Upper lobe of left lung (tissue), 6 donors: ENCODE measurements around the gene UBAC1. TPM values are rescaled to one million over a fixed set of nuclear protein-coding genes. Genes with fewer than 3 reads are reported as not detected.

Experiments used
- ATAC-seq, 2 donors: fragments of 200-7000 bp; cut with Tn5 transposase; one replicate each; pipeline ENCODE4 v1.9.1; 2022; ENCODE audit warnings: mild to moderate bottlenecking in 2 of 2, moderate library complexity in 2 of 2; ENCODE audit not compliant: low FRiP score in 2 of 2
- DNase-seq, 2 donors: peaks; one replicate each; pipeline ENCODE4 v3.0.0-alpha.2; 2019 to 2020
- H3K27ac ChIP-seq, 4 donors: fragments of 200-600 bp; sonication (generic); one replicate each; pipeline ENCODE4 v1.5.1; 2016 to 2019
- H3K27me3 ChIP-seq, 4 donors: fragments of 200-600 bp; sonication (generic); one replicate each; pipeline ENCODE4 v1.5.1; 2017 to 2019
- H3K36me3 ChIP-seq, 4 donors: fragments of 200-600 bp; sonication (generic); one replicate each; pipeline ENCODE4 v1.5.1; 2016 to 2019
- H3K4me1 ChIP-seq, 4 donors: fragments of 200-600 bp; sonication (generic); one replicate each; pipeline ENCODE4 v1.5.1; 2018 to 2019
- H3K4me3 ChIP-seq, 4 donors: fragments of 200-600 bp; sonication (generic); one replicate each; pipeline ENCODE4 v1.5.1; 2017 to 2019; ENCODE audit warnings: mild to moderate bottlenecking in 2 of 4, moderate library complexity in 1 of 4
- H3K9me3 ChIP-seq, 4 donors: fragments of 200-600 bp; sonication (generic); one replicate each; pipeline ENCODE4 v1.5.1; 2018 to 2019
- EP300 ChIP-seq, 4 donors: sonication (generic); formaldehyde crosslinking; IDR thresholded peaks; one replicate each; pipeline ENCODE4 v1.5.1; 2017; ENCODE audit warnings: antibody characterized with exemption in 4 of 4, control low read depth in 2 of 4
- POLR2A ChIP-seq, 4 donors: fragments of 450-650 bp; IDR thresholded peaks; one replicate each; pipeline ENCODE4 v1.5.1; 2016 to 2017; ENCODE audit warnings: antibody characterized with exemption in 4 of 4, mild to moderate bottlenecking in 2 of 4
- POLR2AphosphoS5 ChIP-seq, 2 donors: sonication (generic); formaldehyde crosslinking; IDR thresholded peaks; one replicate each; pipeline ENCODE4 v1.5.1; 2017; ENCODE audit warnings: antibody characterized with exemption in 2 of 2
- WGBS, 2 donors: methylation state at CpG; one replicate each; pipeline ENCODE4 v1.1.5; 2017 to 2018; 5-methylcytosine and 5-hydroxymethylcytosine counted together
- total RNA-seq, 6 donors: library from RNA; depleted of rRNA in 4 of 6; stranded (reverse); fragments of >200 nt in 4 of 6; gene quantifications; one replicate each; pipeline versions ENCODE4 v1.1.0 to v1.2.1, GENCODE V29; 2016 to 2021
- TF ChIP-seq, protein P1 (sequence below), 6 experiments: fragments of 450-650 bp in 4 of 6; fragments of 200-600 bp in 2 of 6; sonication (generic) in 2 of 6; IDR thresholded peaks; one replicate each; pipeline ENCODE4 v1.5.1; 2016 to 2019; ENCODE audit warnings: antibody characterized with exemption in 6 of 6
- donor health status: DM: no; HTN: no; CAD: no; lungs with moderate emphysema.
- donor health status: DM: no; HTN: yes; CAD: no; lungs with severe emphysema.

Gene UBAC1
- total RNA-seq, 6 donors from 2014 or later = 38.0 to 72.3 (median 49.3) TPM

DNA sequence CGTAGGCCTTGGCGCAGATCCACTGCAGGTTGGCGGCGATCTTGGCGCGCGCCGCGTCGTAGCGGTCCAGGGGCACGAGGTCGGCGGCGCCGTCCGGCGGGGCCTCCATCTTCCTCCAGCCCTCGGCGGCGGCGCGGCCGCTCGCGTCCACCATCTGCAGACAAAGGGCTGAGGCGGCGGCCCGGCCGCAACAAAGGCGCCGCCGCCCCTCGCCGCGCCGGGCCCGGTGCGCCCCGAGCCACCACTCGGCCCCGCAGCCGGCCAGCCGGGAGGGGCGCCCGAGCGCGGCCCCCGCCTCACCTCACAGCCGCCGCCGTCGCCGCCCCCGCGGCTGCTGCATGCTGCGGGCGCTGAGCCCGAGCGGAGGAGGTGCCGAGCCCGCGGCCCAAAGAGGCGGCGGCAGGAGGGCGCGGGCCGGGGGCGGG lies 54.2 kb downstream of the UBAC1 start:
- no peak for ATAC-seq
- Histone ChIP-seq H3K36me3 (peaks cover 0 to 12% (median 6%) of the 10 kb centered on the region in 4 donors), H3K27me3 (no peaks in the 10 kb centered on the region), H3K4me3 (peak overlapping the region; percentile 42 to 93 (median 82)), H3K4me1 (peaks cover 35 to 62% (median 40%) of the 10 kb centered on the region in 4 donors), H3K27ac (peak overlapping the region in 2 of 4 donors; percentile 76 to 84), H3K9me3 (no peaks in the 10 kb centered on the region)
- 0% methylated on average over 4 of the region's 69 CpGs; no CpG with 5 or more reads in 1 of the 2 donors for WGBS, 2 donors
- peak in 1 of 2 donors; percentile 93 for DNase-seq
- TF ChIP-seq POLR2A (IDR thresholded peaks at IDR 0.05) (no peak), EP300 (IDR thresholded peaks at IDR 0.05) (no peak)

DNA sequence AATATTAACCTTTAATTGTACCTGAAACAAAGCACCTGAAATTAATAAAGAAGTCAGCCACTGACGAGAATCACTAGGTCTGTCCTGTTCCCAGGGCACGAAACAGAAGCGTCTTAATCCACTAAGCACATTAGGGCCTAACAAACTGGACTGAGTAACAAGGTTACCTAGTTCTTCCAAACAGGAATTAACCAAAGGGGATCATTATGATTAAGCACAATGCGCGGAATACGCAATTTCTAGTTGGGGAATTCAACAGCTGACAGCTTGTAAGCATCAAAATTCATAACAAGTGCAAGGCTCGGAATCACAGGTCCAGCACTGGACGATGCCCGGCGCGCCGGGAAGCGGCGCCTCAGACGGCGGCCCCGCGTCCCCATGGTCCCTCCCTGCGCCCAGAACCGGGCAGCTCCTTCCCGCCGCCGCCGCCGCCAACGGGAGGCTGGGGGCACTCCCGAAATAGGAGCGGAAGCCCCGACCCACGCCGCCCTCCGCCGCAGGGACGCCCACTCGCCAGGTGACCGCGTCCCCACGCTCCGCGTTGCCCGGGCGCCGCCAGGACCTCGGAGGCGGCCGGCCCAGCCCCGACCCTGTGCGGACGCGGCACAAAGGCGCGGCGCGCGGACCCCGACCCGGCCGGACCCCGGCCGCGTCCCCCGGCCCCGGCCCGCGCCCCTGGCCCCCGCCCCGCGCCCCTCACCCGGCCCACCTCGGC lies 54.7 kb downstream of the UBAC1 start:
- H3K4me1 ChIP-seq = peaks cover 35 to 62% (median 40%) of the 10 kb centered on the region in 4 donors
- peak overlapping the region; percentile 42 to 93 (median 82) for H3K4me3 ChIP-seq
- 2 to 3% methylated on average over 13 to 27 of the region's 70 CpGs for WGBS, 2 donors
- TF ChIP-seq, protein P1, sequence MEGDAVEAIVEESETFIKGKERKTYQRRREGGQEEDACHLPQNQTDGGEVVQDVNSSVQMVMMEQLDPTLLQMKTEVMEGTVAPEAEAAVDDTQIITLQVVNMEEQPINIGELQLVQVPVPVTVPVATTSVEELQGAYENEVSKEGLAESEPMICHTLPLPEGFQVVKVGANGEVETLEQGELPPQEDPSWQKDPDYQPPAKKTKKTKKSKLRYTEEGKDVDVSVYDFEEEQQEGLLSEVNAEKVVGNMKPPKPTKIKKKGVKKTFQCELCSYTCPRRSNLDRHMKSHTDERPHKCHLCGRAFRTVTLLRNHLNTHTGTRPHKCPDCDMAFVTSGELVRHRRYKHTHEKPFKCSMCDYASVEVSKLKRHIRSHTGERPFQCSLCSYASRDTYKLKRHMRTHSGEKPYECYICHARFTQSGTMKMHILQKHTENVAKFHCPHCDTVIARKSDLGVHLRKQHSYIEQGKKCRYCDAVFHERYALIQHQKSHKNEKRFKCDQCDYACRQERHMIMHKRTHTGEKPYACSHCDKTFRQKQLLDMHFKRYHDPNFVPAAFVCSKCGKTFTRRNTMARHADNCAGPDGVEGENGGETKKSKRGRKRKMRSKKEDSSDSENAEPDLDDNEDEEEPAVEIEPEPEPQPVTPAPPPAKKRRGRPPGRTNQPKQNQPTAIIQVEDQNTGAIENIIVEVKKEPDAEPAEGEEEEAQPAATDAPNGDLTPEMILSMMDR (IDR thresholded peaks at IDR 0.05) = no peak
- no peak for TF ChIP-seq POLR2AphosphoS5 (IDR thresholded peaks at IDR 0.05)
- H3K27me3 ChIP-seq = no peaks in the 10 kb centered on the region
- H3K9me3 ChIP-seq = no peaks in the 10 kb centered on the region
- H3K27ac ChIP-seq = peak overlapping the region; percentile 13 to 84 (median 61)
- H3K36me3 ChIP-seq = peaks cover 0 to 7% (median 3%) of the 10 kb centered on the region in 4 donors
- ATAC-seq (no peak), DNase-seq (peak in 1 of 2 donors; percentile 91)

- peaks cover 35 to 69% (median 40%) of the 10 kb centered on the region in 4 donors for H3K4me1 ChIP-seq
- H3K9me3 ChIP-seq = no peaks in the 10 kb centered on the region
- peak in 1 of 2 donors; percentile 7 for ATAC-seq
- H3K27me3 ChIP-seq = no peaks in the 10 kb centered on the region
- WGBS, 2 donors = 53 to 59% methylated on average over 23 of the region's 23 CpGs
- H3K27ac ChIP-seq = peak overlapping the region; percentile 13 to 84 (median 61)
- DNase-seq = peak in 1 of 2 donors; percentile 62
- H3K4me3 ChIP-seq = peak overlapping the region in 3 of 4 donors; percentile 76 to 93 (median 87)
- H3K36me3 ChIP-seq = no peaks in the 10 kb centered on the region
- TF ChIP-seq EP300 (IDR thresholded peaks at IDR 0.05) = peak in 1 of 4 donors; percentile 72
- no peak for TF ChIP-seq POLR2AphosphoS5 (IDR thresholded peaks at IDR 0.05)
These were observed 55.6 kb downstream of the UBAC1 start for GRCh38 chr9:135905380-135906258.

DNA sequence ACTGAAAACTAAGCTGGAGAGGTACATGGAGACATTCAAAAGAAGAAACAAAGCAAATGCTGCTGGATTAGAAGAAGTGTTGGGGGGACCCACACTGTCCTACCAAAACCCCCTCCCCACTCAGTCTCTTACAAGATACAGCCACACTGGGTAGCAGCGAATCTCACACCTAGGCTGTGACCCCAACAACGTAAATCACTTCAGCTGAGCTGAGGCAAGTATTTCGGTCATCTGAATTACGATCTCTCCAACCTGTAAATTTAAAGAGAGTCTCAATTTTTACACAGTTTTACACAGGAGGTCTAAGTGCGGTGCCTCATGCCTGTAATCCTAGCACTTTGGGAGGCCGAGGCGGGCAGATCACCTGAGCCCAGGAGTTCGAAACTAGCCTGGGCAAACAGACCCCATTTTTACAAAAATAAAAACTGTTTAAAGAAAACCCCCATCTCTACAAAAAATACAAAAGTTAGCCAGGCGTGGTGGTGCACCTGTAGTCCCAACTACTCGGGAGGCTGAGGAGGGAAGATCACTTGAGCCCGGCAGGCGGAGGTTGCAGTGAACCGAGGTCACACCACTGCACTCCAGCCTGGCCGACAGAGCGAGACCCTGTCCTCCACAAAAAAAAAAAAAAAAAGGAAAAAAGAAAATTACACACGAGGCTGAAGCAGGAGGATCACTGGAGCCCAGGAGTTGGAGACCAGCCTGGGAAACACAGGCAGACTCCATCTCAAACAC lies 57.2 kb downstream of the UBAC1 start:
- WGBS, 2 donors = 93 to 96% methylated on average over 16 of the region's 16 CpGs
- H3K9me3 ChIP-seq = no peaks in the 10 kb centered on the region
- H3K4me3 ChIP-seq = no peak overlapping the region
- H3K27me3 ChIP-seq = no peaks in the 10 kb centered on the region
- H3K27ac ChIP-seq = no peak overlapping the region
- DNase-seq = no peak
- TF ChIP-seq, protein P1 (IDR thresholded peaks at IDR 0.05) = no peak
- TF ChIP-seq POLR2AphosphoS5 (IDR thresholded peaks at IDR 0.05) (no peak), EP300 (IDR thresholded peaks at IDR 0.05) (no peak), POLR2A (IDR thresholded peaks at IDR 0.05) (no peak)
- peaks cover 25 to 67% (median 30%) of the 10 kb centered on the region in 4 donors for H3K4me1 ChIP-seq
- no peak for ATAC-seq
- no peaks in the 10 kb centered on the region for H3K36me3 ChIP-seq

GRCh38 chr9:135903358-135903656 lies 57.9 kb downstream of the UBAC1 start:
- TF ChIP-seq POLR2A (IDR thresholded peaks at IDR 0.05) = no peak
- TF ChIP-seq, protein P1 (IDR thresholded peaks at IDR 0.05) = no peak
- TF ChIP-seq EP300 (IDR thresholded peaks at IDR 0.05) = no peak
- TF ChIP-seq POLR2AphosphoS5 (IDR thresholded peaks at IDR 0.05) = no peak

More at GRCh38 chr9:135903358-135903656, 57.9 kb downstream of the UBAC1 start:
- ATAC-seq (no peak), DNase-seq (no peak)
- H3K9me3 ChIP-seq = no peaks in the 10 kb centered on the region
- no peaks in the 10 kb centered on the region for H3K36me3 ChIP-seq
- no peaks in the 10 kb centered on the region for H3K27me3 ChIP-seq
- H3K4me1 ChIP-seq = peaks cover 19 to 63% (median 23%) of the 10 kb centered on the region in 4 donors
- 43 to 62% methylated on average over 3 of the region's 3 CpGs for WGBS, 2 donors
- H3K4me3 ChIP-seq = no peak overlapping the region
- no peak overlapping the region for H3K27ac ChIP-seq
